Prostate gland (tissue), 2 donors: ENCODE measurements around the gene PLBD2.

ENCODE experiments used
- POLR2AphosphoS5 ChIP-seq: sonication (generic); formaldehyde crosslinking; IDR thresholded peaks from one replicate; pipeline ENCODE4 v1.6.1; 2017; ENCODE audit warnings: antibody characterized with exemption
- TF ChIP-seq, protein P1 (sequence below), 4 experiments: fragments of 200-600 bp in 2 of 4; fragments of 450-650 bp in 2 of 4; sonication (generic) in 2 of 4; IDR thresholded peaks; 1 replicate in 3 of 4; 2 replicates in 1 of 4; pipeline ENCODE4 v1.5.1; 2016 to 2019; ENCODE audit warnings: antibody characterized with exemption in 4 of 4, mild to moderate bottlenecking in 2 of 4, moderate library complexity in 2 of 4

- TF ChIP-seq, protein P1, sequence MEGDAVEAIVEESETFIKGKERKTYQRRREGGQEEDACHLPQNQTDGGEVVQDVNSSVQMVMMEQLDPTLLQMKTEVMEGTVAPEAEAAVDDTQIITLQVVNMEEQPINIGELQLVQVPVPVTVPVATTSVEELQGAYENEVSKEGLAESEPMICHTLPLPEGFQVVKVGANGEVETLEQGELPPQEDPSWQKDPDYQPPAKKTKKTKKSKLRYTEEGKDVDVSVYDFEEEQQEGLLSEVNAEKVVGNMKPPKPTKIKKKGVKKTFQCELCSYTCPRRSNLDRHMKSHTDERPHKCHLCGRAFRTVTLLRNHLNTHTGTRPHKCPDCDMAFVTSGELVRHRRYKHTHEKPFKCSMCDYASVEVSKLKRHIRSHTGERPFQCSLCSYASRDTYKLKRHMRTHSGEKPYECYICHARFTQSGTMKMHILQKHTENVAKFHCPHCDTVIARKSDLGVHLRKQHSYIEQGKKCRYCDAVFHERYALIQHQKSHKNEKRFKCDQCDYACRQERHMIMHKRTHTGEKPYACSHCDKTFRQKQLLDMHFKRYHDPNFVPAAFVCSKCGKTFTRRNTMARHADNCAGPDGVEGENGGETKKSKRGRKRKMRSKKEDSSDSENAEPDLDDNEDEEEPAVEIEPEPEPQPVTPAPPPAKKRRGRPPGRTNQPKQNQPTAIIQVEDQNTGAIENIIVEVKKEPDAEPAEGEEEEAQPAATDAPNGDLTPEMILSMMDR (IDR thresholded peaks at IDR 0.05): no peak
- no peak for TF ChIP-seq POLR2AphosphoS5
Measured at GRCh38 chr12:113440336-113440735, 81.9 kb downstream of the PLBD2 start.
